Uterus (tissue), 4 donors: ENCODE data around the gene OR10AD1. TPM values are rescaled to one million over a fixed set of nuclear protein-coding genes. Genes with fewer than 3 reads are reported as not detected.

ENCODE experiments used
- DNase-seq, 2 donors: peaks; one replicate each; pipeline ENCODE4 v3.0.0-alpha.2; 2019 to 2020
- H3K27ac ChIP-seq, 2 donors: fragments of 200-600 bp; sonication (generic); 1 replicate in 1 of 2; 2 replicates in 1 of 2; pipeline ENCODE4 v1.5.1; 2016 to 2018
- H3K27me3 ChIP-seq, 2 donors: fragments of 200-600 bp; sonication (generic); one replicate each; pipeline ENCODE4 v1.5.1; 2018 to 2019; ENCODE audit warnings: control low read depth in 1 of 2
- H3K36me3 ChIP-seq, 2 donors: fragments of 200-600 bp; sonication (generic); one replicate each; pipeline ENCODE4 v1.5.1; 2019; ENCODE audit warnings: control low read depth in 1 of 2
- H3K4me1 ChIP-seq, 2 donors: fragments of 200-600 bp; sonication (generic); one replicate each; pipeline ENCODE4 v1.5.1; 2018 to 2019; ENCODE audit warnings: control low read depth in 1 of 2
- H3K4me3 ChIP-seq, 2 donors: fragments of 200-600 bp; sonication (generic); 1 replicate in 1 of 2; 2 replicates in 1 of 2; pipeline ENCODE4 v1.5.1; 2018 to 2019; ENCODE audit warnings: mild to moderate bottlenecking in 1 of 2
- H3K9me3 ChIP-seq, 2 donors: fragments of 200-600 bp; sonication (generic); one replicate each; pipeline ENCODE4 v1.5.1; 2019; ENCODE audit warnings: control low read depth in 1 of 2
- CTCF ChIP-seq, 4 experiments: fragments of 200-600 bp in 2 of 4; fragments of 450-650 bp in 2 of 4; sonication (generic) in 2 of 4; IDR thresholded peaks; one replicate each; pipeline ENCODE4 v1.5.1; 2016 to 2019; ENCODE audit warnings: antibody characterized with exemption in 4 of 4, mild to moderate bottlenecking in 2 of 4, moderate library complexity in 1 of 4
- POLR2A ChIP-seq, 2 donors: fragments of 450-650 bp; IDR thresholded peaks; one replicate each; pipeline ENCODE4 v1.6.1; 2016; ENCODE audit warnings: antibody characterized with exemption in 2 of 2, mild to moderate bottlenecking in 1 of 2, moderate library complexity in 1 of 2
- intact Hi-C: fragments of 100-400 bp; cut with DNase I; formaldehyde crosslinking; loops from one replicate; pipeline ENCODE4 v1.15.1; 2023; ENCODE audit warnings: low total_unique reads
- total RNA-seq, 4 donors: library from RNA; depleted of rRNA in 3 of 4; stranded (reverse); fragments of >200 nt in 3 of 4; gene quantifications; one replicate each; pipeline versions ENCODE4 v1.1.0 to v1.2.4, GENCODE V29; 2014 to 2023
- donor health status: DM: yes; HTN: yes; CAD: no.

The OR10AD1 gene
- total RNA-seq, 4 donors from 2014 or later = not detected

GRCh38 chr12:48163150-48163747, 39.8 kb downstream of the OR10AD1 start:
- no peak for DNase-seq
- Histone ChIP-seq H3K36me3 (no peaks in the 10 kb centered on the region), H3K4me3 (no peak overlapping the region), H3K27ac (no peak overlapping the region), H3K4me1 (no peaks in the 10 kb centered on the region), H3K27me3 (no peaks in the 10 kb centered on the region), H3K9me3 (no peaks in the 10 kb centered on the region)
- intact Hi-C loops = loop anchor here (10.0 kb wide), 1 partner anchor 68 kb away; no protein-coding TSS in a partner anchor
- no peak for TF ChIP-seq POLR2A (IDR thresholded peaks at IDR 0.05)
- TF ChIP-seq CTCF (IDR thresholded peaks at IDR 0.05) = no peak

DNA sequence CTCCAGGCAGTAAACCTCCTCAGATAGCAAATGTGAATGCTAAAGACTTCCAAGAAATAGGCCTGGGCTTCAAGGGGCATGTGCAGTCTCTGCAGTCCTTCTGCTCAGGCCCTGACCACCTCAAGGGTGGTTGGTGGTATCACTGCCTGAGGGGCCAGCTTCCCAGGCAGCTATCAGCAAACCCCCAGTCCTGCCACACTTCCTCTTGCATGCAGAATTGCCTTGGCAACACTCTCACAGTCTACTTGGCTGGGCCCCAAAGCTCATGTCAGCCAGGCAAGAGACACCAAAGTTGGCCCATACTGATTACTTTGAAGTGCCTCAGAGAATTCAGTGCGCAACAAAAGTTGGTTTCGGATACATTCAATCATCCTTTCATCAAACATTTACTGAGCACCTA, 42.3 kb downstream of the OR10AD1 start:
- intact Hi-C loops = loop anchor here (10.0 kb wide), 1 partner anchor 66 kb away; no protein-coding TSS in a partner anchor
- no peak for TF ChIP-seq POLR2A (IDR thresholded peaks at IDR 0.05)
- no peak for TF ChIP-seq CTCF (IDR thresholded peaks at IDR 0.05)
- no peak for DNase-seq
- no peak overlapping the region for H3K27ac ChIP-seq
- H3K9me3 ChIP-seq = no peaks in the 10 kb centered on the region
- H3K4me1 ChIP-seq = no peaks in the 10 kb centered on the region
- no peaks in the 10 kb centered on the region for H3K27me3 ChIP-seq
- H3K36me3 ChIP-seq = no peaks in the 10 kb centered on the region
- no peak overlapping the region for H3K4me3 ChIP-seq

GRCh38 chr12:48160046-48160445, 43.0 kb downstream of the OR10AD1 start:
- Histone ChIP-seq H3K4me3 (no peak overlapping the region), H3K4me1 (no peaks in the 10 kb centered on the region), H3K27ac (no peak overlapping the region), H3K36me3 (no peaks in the 10 kb centered on the region), H3K9me3 (no peaks in the 10 kb centered on the region), H3K27me3 (no peaks in the 10 kb centered on the region)
- no peak for DNase-seq
- TF ChIP-seq CTCF (IDR thresholded peaks at IDR 0.05) (no peak), POLR2A (IDR thresholded peaks at IDR 0.05) (no peak)
- intact Hi-C loops = loop anchor here (10.0 kb wide), 1 partner anchor 65 kb away; no protein-coding TSS in a partner anchor

DNA sequence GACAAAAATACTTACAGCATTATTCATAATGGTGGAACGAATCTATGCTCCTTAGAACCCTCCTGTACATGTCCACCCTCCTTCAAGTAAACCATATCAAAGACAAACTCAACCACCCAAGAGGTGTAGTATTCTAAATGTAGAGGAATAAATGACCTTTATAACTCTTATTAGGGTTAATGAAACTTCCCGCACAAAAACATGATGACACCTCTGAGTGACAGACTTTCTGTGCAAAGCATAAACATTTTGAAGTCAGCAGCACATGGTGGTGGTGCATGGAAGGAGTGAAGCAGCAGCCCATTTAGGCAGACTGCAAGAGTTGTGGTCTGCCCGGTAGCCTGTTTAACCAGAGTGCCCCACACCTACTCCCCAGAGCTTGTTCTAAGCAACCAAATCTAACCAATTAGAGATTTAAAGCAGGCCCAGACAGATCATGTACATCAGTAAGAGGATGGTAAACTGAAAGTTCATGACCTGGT, 45.2 kb downstream of the OR10AD1 start:
- Histone ChIP-seq H3K4me3 (peak overlapping the region; percentile 75 to 84), H3K27ac (peak overlapping the region; percentile 85 to 90), H3K27me3 (no peaks in the 10 kb centered on the region), H3K4me1 (no peaks in the 10 kb centered on the region), H3K9me3 (no peaks in the 10 kb centered on the region), H3K36me3 (no peaks in the 10 kb centered on the region)
- no peak for DNase-seq
- TF ChIP-seq POLR2A (IDR thresholded peaks at IDR 0.05) (no peak), CTCF (IDR thresholded peaks at IDR 0.05) (no peak)
- intact Hi-C loops = no loop called here

- intact Hi-C loops = no loop called here
- Histone ChIP-seq H3K27me3 (no peaks in the 10 kb centered on the region), H3K27ac (peak within 1 kb of the TSS; percentile 85 to 90), H3K36me3 (no peaks in the 10 kb centered on the region), H3K9me3 (no peaks in the 10 kb centered on the region), H3K4me1 (no peaks in the 10 kb centered on the region), H3K4me3 (peak within 1 kb of the TSS; percentile 75 to 84)
- DNase-seq = peak; percentile 99 to 100
- TF ChIP-seq POLR2A (IDR thresholded peaks at IDR 0.05) (peak; percentile 51 to 57), CTCF (IDR thresholded peaks at IDR 0.05) (peak; percentile 48 to 80 (median 64))
Measured at GRCh38 chr12:48157018-48157888, 45.8 kb downstream of the OR10AD1 start, which contains the start of gene ASB8. Gene ASB8 (minus strand): TSS chr12:48157515. CDS start chr12:48153496, 4,019 bp downstream.
